C4-2B (cell line): ENCODE results near the gene ZBED4.

Experiments used
- CTCF ChIP-seq: fragments of 450-650 bp; conservative IDR thresholded peaks from 2 replicates; pipeline ENCODE4 v1.5.1; 2017; ENCODE audit warnings: mild to moderate bottlenecking
- ZFX ChIP-seq: fragments of 450-650 bp; IDR thresholded peaks from 2 replicates; pipeline ENCODE4 v1.6.1; 2017

- TF ChIP-seq CTCF (no peak), ZFX (no peak)
Measured at GRCh38 chr22:49827853-49828598, 25.6 kb upstream of the ZBED4 start, which contains the start of gene BRD1.
